ENCODE measurements around the gene IFT57.
"Not testable (repeated sequence)": the region's sequence is repeated elsewhere in the genome, so short reads cannot be mapped to it uniquely, and the experiment has no call there.

IFT57 gene

DNA sequence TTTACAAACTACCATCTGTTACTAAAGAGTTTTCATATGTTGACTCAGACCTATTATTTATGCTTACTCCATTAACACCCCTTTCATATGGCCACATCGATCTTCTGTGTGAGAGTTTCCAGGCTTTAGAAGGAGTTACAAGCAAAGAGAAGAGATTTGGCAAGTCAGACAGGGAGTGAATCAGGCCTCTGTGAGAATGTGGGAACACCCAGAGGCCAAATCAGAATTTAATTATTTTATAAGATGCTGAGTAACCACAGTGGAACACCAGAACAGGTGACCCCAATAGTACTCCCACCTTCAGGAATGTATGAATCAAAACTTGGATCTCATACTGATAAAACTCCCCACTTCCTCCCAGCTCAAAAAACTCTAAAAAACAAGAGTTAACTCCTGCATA, 42.0 kb downstream of the IFT57 start:
- in situ Hi-C loops (cut with HindIII; ENCODE audit: low pct_ligation_motif_present, low pct_unique_long_range_greater_than_20kb, low sequenced_read_pairs) = no loop called here
- no peak for DNase-seq

DNA sequence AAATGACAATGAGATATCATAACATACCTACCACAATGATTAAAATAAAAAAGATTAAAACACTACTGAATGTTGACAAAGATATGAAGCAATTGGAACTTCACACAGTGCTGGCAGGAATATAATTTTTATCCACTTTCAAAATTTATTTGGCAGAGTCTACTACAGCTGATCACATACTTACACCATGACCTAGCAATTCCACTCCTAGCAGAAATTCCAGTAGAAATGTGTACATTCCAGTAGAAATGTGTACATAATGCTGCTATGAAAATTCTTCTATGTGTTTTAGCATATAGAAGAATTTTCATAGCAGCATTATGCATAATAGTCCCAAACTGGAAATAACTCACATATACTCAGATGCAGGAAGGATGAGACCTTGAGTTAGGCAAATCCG, 43.5 kb downstream of the IFT57 start:
- in situ Hi-C loops (cut with HindIII; ENCODE audit: low pct_ligation_motif_present, low pct_unique_long_range_greater_than_20kb, low sequenced_read_pairs) = no loop called here
- DNase-seq = no peak

DNA sequence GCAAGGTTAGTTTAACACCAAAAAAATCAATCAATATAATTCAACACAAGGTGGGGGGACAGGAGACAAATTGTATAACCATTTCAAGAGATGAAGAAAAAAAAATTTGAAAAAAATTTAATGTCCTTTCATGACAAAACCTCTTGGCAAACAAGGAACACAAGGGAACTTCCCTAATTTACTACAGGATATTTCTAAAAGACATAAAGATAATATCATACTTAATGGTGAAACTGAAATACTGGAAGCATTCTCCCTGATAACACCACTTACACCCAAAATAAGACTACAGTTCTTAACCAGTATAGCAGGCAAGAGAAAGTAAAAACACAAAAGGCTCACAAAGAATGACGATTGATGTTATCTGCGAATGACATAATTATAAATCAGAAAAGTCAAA, 44.7 kb downstream of the IFT57 start:
- in situ Hi-C loops (cut with HindIII; ENCODE audit: low pct_ligation_motif_present, low pct_unique_long_range_greater_than_20kb, low sequenced_read_pairs) = no loop called here
- DNase-seq = no peak

DNA sequence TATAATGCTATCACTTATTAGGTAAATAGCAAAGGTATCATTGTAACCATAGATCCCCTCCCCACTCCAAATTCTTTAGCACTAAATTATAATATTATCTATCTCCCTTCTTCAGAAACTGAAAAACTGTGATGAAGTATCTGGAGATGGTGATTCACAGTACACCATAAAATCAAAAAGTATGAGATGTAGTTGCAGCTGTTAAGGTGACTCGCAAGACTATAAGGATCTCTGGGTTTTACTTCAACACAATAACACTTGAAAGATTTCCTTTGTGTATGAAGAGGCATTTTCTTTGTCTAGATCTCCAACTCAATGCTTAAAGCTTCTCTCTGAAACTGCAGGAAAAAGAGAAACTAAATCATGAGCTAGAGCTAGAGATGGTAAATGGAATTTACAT, 46.9 kb downstream of the IFT57 start:
- in situ Hi-C loops (cut with HindIII; ENCODE audit: low pct_ligation_motif_present, low pct_unique_long_range_greater_than_20kb, low sequenced_read_pairs) = no loop called here
- DNase-seq = no peak

DNA sequence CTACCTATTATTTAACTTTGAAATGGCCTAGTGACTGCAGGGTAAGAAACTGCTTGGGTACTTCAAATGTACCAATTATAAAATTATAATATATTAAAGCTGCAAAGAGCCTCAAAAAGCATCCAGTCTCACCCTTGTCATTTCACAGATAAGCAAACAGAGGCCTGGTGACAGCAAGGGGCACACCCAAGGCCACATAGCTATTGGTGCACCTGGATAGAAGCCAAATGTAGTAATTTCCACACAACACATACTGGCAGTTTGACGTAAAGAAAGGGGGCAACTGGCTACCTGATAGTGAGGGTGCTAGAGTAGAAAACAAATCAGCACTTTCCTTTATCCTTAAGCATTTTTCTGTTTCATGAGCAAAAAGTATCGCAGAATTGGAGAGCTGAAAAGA, 51.1 kb downstream of the IFT57 start:
- in situ Hi-C loops (cut with HindIII; ENCODE audit: low pct_ligation_motif_present, low pct_unique_long_range_greater_than_20kb, low sequenced_read_pairs) = no loop called here

DNA sequence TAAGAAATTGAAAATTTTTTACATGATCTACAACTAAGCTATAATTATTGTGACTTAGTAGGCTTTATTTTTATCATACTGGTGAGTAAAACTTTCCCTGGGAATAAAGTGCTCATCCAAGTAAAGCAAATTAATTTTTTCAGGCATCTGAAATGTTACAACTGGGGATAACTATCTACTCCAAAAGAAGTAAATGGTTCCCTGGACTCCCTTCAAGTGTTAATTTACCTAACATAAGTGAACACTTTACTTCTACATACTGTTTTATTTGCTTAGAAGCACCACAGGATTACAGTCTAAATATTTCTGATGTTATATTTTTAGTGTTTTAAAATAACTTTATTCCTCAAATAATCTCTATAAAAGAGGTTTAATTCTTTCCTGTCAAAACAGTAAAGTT, 57.8 kb downstream of the IFT57 start:
- in situ Hi-C loops (cut with HindIII; ENCODE audit: low pct_ligation_motif_present, low pct_unique_long_range_greater_than_20kb, low sequenced_read_pairs) = no loop called here
- DNase-seq = no peak

More for the DNA sequence above, 51.1 kb downstream of the IFT57 start:
- DNase-seq = no peak

DNA sequence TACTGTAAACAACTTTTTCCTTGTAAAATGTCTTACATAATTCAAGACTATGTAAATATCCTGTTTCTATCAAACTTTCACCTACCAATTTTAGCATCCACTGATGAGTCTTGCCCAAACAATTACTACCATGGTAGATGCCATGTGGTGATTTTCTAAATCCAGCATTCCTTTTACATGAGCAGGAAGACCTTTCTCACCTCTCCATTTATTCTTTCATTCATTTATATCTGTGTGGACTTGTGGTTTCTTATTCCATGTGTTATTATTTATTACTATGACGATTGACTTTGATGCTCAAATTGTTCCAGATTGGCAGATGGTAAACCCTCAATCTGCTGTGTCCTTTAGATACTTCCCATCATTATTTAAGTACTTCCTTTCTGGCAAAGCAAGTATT, 62.4 kb downstream of the IFT57 start:
- in situ Hi-C loops (cut with HindIII; ENCODE audit: low pct_ligation_motif_present, low pct_unique_long_range_greater_than_20kb, low sequenced_read_pairs) = no loop called here
- peak; percentile 20 for DNase-seq

DNA sequence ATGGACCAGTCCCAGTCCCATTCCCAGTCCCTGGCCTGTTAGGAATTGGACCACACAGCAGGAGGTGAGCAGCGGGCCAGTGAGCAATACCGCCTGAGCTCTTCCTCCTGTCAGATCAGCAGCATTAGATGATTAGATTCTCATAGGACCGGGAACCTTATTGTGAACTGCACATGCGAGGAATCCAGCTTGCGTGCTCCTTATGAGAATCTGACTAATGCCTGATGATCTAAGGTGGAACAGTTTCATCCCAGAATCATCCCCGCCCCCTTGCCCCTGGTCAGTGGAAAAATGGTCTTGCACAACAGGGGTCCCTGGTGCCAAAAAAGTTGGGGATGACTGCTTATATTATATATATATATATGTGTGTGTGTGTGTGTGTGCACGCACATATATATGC, 63.1 kb downstream of the IFT57 start:
- in situ Hi-C loops (cut with HindIII; ENCODE audit: low pct_ligation_motif_present, low pct_unique_long_range_greater_than_20kb, low sequenced_read_pairs) = no loop called here

DNA sequence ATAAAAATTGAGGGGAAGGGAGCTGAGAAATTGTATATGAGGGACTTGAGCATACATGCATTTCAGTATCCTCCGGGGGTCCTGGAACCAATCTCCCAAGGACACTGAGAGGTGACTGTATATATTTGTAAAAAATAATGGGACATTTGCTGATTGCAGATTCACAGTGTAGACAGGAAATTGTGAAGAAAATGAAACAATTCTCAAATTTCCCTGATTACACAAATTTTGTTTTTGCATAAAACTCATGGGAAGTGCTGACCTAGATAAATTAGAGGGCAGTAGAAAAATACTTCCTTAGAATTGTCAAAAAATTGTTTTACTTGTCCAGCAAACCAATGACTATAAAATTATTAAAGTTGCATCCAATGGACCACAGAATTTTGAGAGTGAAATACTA, 64.0 kb downstream of the IFT57 start:
- no peak for DNase-seq
- in situ Hi-C loops (cut with HindIII; ENCODE audit: low pct_ligation_motif_present, low pct_unique_long_range_greater_than_20kb, low sequenced_read_pairs) = no loop called here

More for the DNA sequence above, 63.1 kb downstream of the IFT57 start:
- DNase-seq = no peak

DNA sequence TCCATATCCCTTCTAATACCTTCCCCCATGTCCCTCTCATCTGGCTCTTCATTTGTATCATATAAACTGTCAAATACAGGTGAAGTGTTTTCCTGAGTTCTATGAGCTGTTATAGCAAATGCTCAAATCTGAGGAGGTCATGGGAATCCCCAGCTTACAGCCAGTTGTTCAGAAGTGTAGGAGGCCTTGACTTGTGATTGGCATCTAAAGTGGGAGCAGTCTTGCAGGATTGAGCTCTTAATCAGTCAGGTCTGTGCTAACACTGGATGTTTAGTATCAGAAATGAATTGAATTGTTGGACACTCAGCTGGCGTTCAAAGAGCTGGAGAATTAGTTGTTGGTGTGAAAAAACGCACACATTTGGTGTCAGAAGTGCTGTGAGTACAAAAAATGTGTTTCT, 65.0 kb downstream of the IFT57 start:
- in situ Hi-C loops (cut with HindIII; ENCODE audit: low pct_ligation_motif_present, low pct_unique_long_range_greater_than_20kb, low sequenced_read_pairs) = no loop called here
- DNase-seq = no peak

DNA sequence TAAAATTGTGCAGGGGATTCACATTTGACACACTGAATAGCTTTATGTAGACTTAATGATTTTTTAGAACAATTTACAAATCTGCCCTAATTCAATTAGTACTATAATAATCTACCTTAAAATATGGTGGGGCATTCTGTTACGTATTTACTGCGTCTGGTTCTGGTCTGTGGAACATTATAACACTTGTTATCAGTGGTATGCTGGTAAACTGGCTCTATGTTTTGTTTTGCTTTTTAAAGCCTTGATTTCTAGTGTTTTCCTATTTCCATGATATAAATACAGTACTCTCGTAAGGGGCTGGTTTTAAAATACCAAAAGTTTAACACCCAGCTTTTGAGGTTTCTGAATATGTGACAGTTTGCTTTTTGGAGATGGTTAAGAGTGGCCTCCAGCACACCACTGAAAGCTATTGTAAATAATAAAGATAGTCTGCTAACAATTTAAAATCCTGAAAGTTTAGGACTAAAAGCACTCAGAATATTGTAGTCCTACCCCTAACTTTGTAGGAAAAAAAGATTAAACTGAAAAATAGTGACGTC, 65.8 kb downstream of the IFT57 start:
- in situ Hi-C loops (cut with HindIII; ENCODE audit: low pct_ligation_motif_present, low pct_unique_long_range_greater_than_20kb, low sequenced_read_pairs) = no loop called here
- no peak for DNase-seq

DNA sequence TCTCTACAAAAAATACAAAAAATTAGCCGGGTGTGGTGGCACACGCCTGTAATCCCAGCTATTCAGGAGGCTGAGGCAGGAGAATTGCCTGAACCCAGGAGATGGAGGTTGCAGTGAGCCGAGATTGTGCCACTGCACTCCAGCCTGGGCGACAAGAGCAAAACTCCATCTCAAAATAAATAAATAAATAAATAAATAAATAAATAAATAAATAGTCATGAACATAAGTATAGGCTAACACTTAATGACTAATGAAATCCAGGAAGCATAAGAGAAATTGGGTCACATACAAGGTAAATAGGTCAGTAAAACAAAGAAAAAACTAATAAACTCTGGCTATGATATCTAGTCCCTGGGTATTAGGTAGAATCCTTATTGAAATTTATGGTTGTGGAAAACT, 66.6 kb downstream of the IFT57 start:
- DNase-seq; in situ Hi-C loops (cut with HindIII; ENCODE audit: low pct_ligation_motif_present, low pct_unique_long_range_greater_than_20kb, low sequenced_read_pairs): not testable (repeated sequence)

DNA sequence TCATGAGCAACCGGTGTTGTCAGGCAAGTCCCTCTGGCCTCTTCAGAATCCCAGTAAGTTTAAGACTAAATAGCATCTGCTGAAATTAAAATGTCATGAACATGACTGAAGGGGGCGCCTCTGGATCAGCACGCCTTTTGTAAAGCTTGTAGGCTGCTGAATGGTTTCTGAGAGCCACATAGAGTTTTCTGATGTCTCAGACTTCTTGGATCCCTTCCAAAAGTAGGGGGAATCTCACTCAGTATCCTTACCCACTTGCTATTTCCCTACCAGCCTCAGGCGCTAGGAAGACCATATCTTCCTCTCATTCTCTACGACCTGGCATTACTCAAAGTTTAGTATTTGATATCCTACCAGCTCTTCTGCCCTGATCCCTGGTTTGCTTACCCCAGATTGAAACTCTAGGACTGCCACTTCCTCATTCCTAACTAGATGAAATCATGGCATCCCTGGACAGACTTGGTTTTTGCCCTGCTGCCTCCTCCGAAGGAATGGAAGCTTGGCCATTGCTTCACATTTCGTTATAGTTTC, 68.7 kb downstream of the IFT57 start:
- DNase-seq = peak; percentile 68
- in situ Hi-C loops (cut with HindIII; ENCODE audit: low pct_ligation_motif_present, low pct_unique_long_range_greater_than_20kb, low sequenced_read_pairs) = no loop called here

DNA sequence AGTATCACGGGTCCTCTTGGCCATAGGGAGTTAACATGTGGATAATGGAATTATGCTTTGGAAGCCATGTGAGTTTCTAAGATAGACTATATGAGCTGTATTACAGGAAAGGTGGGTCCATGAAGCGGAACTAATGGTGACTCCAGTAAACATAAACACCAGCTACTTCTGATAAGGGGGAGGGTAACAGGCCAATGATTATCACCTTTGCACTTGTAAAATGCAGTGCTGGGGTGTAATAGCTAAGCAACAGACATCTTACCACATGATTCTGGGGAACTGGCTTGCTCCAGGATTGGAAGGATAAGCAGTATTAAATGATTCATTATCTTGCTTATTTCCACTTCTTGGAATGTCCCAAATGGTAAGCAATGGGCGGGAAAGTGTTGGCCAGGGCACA, 70.0 kb downstream of the IFT57 start:
- DNase-seq = no peak
- in situ Hi-C loops (cut with HindIII; ENCODE audit: low pct_ligation_motif_present, low pct_unique_long_range_greater_than_20kb, low sequenced_read_pairs) = no loop called here

DNA sequence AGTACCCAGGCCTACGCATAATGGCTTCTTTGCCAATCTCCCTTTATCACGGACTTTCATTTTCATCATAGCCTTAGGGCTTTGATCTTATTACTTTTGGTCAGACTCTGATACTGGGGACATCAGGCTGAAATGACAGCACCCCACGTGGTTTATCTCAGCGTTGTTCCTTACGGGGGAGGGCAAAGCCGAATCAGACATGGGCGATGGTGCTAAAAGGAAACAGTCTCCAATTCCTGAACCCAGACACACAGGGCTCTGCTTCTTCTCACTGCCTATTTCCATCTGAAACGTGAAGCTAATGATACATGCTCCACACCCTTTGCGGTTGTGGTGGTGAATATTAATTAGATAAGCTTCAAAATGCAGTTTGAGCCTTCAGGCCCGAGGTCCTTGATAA, 72.0 kb downstream of the IFT57 start:
- DNase-seq = no peak
- in situ Hi-C loops (cut with HindIII; ENCODE audit: low pct_ligation_motif_present, low pct_unique_long_range_greater_than_20kb, low sequenced_read_pairs) = no loop called here

DNA sequence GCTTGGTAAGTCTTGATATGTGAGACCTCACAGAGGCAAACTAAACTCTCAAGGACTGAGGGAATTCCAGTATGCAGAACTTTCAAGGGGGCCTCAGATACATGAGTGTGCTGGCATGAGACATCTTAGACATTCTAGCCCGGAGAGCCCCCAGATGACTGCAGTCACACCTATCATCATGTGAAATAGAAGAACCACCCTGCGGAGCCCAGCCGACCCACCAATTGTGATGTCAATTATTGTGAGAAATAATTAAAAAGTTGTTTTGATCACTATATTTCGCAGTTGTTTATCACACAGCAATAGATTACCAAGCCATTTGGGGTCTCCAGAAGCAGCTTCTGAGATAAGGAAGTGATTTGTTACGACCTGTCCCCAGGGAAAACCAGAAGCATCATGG, 76.1 kb downstream of the IFT57 start:
- no peak for DNase-seq
- in situ Hi-C loops (cut with HindIII; ENCODE audit: low pct_ligation_motif_present, low pct_unique_long_range_greater_than_20kb, low sequenced_read_pairs) = no loop called here

DNA sequence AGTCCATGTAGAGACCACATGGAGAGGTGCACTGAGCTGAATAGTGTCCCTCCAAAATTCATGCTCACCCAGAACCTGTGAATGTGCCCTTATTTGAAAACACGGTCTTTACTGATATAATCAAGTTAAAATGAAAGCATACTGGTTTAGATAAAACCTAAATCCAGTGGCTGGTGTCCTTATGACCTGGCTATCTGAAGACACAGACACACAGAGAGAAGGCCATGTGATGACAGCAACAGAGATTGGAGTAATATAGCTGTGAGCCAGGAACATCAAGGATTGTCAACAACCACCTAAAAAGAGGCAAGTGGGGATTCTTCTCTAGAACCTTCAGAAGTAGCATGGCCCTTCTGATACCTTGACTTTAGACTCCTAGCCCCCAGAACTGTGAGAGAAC, 76.6 kb downstream of the IFT57 start:
- in situ Hi-C loops (cut with HindIII; ENCODE audit: low pct_ligation_motif_present, low pct_unique_long_range_greater_than_20kb, low sequenced_read_pairs) = no loop called here
- DNase-seq = no peak

DNA sequence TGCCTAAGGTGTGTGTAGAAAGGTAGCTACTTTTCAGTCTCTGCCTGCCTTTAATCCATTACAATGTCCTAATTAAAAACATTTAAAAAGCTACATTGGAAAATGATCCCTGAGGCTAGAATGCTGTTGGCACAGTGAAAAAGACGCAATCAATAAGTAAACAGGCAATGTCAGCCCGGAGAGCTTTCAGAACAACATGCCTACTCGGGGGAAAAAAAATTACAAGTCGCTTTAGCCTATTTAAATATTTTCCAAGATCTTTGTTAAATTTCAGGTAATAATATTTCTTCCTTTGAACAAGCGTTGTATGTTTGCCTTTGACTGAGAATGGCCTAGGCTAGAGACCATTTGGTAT, 84.8 kb downstream of the IFT57 start:
- in situ Hi-C loops (cut with HindIII; ENCODE audit: low pct_ligation_motif_present, low pct_unique_long_range_greater_than_20kb, low sequenced_read_pairs) = no loop called here
- DNase-seq = no peak

DNA sequence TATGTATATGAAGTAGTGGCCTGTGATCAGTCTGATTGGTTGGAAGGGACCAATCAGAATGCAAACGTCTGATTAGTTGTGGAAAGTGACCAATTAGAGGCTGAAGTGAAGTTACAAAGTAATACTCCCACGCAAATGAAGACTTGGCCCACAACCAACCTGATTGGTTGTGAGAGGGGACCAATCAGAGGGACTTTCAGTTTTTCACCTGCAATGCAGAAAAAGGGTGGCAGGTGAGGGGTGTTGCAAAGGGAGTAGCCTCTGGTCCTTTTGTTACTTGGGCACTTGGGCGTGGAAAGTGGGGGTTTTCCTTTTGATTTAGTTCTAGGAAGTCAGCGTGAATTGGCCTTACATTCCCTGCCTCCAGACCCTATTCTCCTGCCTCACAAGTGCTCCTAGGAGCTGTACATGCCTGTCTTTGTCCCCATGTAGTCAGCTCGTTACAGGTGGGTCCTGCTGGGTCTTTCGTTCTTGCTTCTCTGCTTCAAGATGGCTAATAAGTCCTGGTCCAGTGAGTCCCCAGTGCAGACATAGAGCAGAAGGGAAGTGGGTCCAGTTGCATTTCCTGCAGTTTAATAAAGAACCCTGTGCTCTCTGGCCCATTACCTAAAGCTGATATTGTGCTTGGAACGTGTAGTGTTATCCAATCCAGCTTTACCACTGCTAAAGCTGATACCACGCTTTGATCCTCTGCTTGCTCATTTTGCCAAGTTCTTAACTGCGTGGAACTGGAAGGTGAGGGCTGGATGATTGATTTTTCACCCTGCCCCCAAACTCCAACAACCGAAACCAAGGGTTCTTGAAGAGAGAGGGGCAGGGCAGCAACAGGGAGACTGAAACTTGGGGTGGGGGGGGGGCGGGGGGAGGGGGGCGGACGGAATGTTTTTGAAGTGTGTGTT, 85.4 kb downstream of the IFT57 start:
- DNase-seq = no peak
- in situ Hi-C loops (cut with HindIII; ENCODE audit: low pct_ligation_motif_present, low pct_unique_long_range_greater_than_20kb, low sequenced_read_pairs) = no loop called here

DNA sequence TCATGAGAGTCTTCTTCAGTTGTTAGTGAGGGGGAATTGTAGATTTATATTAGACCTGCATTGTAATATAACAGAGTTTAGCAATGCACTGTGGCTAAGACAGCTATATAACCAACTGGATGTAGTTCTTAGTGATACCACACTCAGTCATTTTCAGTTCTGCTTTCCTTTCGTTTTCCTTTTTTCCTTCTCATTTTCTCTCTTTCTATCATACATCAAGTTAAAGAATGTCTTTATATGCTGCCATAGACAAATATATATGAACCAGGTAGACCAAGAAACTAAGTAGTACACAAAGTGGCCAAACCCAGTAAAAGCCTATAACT, 87.7 kb downstream of the IFT57 start:
- DNase-seq = no peak
- in situ Hi-C loops (cut with HindIII; ENCODE audit: low pct_ligation_motif_present, low pct_unique_long_range_greater_than_20kb, low sequenced_read_pairs) = no loop called here

All from ACHN (cell line).